ENCODE data around the gene REPIN1. TPM values are rescaled to one million over a fixed set of nuclear protein-coding genes. Genes with fewer than 3 reads are reported as not detected.

Gene REPIN1
- total RNA-seq, 1 experiment from 2014 or later, result 113 TPM

- DNase-seq (ENCODE audit: low spot score), result no peak
- Histone ChIP-seq H3K36me3 (ENCODE audit: insufficient read depth, low read length, poor library complexity, severe bottlenecking) (no peaks in the 10 kb centered on the region), H3K4me3 (ENCODE audit: low read depth, low read length, poor library complexity, severe bottlenecking) (no peak overlapping the region), H3K9me3 (ENCODE audit: low read depth, low read length, poor library complexity, severe bottlenecking) (no peaks in the 10 kb centered on the region), H3K4me1 (ENCODE audit: insufficient read depth, low read length, poor library complexity, severe bottlenecking) (peaks cover 9% of the 10 kb centered on the region), H3K27me3 (replicated peaks; ENCODE audit: insufficient read depth, low read depth, low read length, poor library complexity) (no peaks in the 10 kb centered on the region), H3K27ac (ENCODE audit: low read depth, low read length, poor library complexity, severe bottlenecking) (no peak overlapping the region)
- CTCF ChIA-PET, result no interaction called here
- POLR2A ChIA-PET (ENCODE audit: low non-redundant PET), result interaction anchor here (0.8 kb wide), 1 partner anchor 43 kb away, joined by 5 read pairs; no protein-coding TSS in a partner anchor
- no TSS peak for BruUV-seq (replicated peaks)
- intact Hi-C loops (cut with micrococcal nuclease; ENCODE audit: unreplicated experiment), result no loop called here
- TF ChIP-seq EZH2 (IDR thresholded peaks at IDR 0.05; ENCODE audit: borderline replicate concordance, low read depth, low read length, poor library complexity, severe bottlenecking), result no peak
- no peak for TF ChIP-seq CTCF (conservative IDR thresholded peaks at IDR 0.05; ENCODE audit: low read depth, low read length)
Measured at GRCh38 chr7:150410680-150411346, 42.2 kb downstream of the REPIN1 start.

GRCh38 chr7:150411606-150412005 is 43.0 kb downstream of the REPIN1 start:
- intact Hi-C loops (cut with micrococcal nuclease; ENCODE audit: unreplicated experiment), result no loop called here
- Histone ChIP-seq H3K27ac (ENCODE audit: low read depth, low read length, poor library complexity, severe bottlenecking) (no peak overlapping the region), H3K4me1 (ENCODE audit: insufficient read depth, low read length, poor library complexity, severe bottlenecking) (peaks cover 1% of the 10 kb centered on the region), H3K9me3 (ENCODE audit: low read depth, low read length, poor library complexity, severe bottlenecking) (no peaks in the 10 kb centered on the region), H3K4me3 (ENCODE audit: low read depth, low read length, poor library complexity, severe bottlenecking) (no peak overlapping the region), H3K36me3 (ENCODE audit: insufficient read depth, low read length, poor library complexity, severe bottlenecking) (no peaks in the 10 kb centered on the region), H3K27me3 (replicated peaks; ENCODE audit: insufficient read depth, low read depth, low read length, poor library complexity) (no peaks in the 10 kb centered on the region)
- TF ChIP-seq EZH2 (IDR thresholded peaks at IDR 0.05; ENCODE audit: borderline replicate concordance, low read depth, low read length, poor library complexity, severe bottlenecking), result no peak
- TF ChIP-seq CTCF (conservative IDR thresholded peaks at IDR 0.05; ENCODE audit: low read depth, low read length), result no peak
- no peak for DNase-seq (ENCODE audit: low spot score)
- ChIA-PET CTCF (no interaction called here), POLR2A (ENCODE audit: low non-redundant PET) (interaction anchor here (0.8 kb wide), 1 partner anchor 44 kb away, joined by 5 read pairs; no protein-coding TSS in a partner anchor)
- BruUV-seq (replicated peaks), result no TSS peak

DNA sequence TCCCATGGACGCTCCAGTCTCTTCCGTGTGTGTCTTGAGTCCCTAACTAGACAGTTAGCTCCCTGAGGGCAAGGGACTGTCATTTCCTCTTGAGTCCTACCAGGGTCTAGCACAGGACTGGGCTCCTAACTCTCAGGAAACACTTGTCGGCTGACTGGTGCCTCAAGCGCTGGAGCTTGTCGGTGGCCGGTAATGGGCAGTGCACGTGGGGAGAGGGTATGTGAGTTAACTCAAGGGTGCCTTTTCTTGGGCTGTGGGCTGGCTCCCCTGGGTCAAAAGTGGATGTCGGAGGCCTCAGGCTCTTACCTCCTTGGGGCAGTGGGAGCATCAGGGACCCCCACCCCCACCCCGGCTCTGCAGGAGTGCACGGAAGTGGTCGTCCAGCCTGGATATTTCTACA is 43.4 kb downstream of the REPIN1 start:
- intact Hi-C loops (cut with micrococcal nuclease; ENCODE audit: unreplicated experiment), result no loop called here
- H3K36me3 ChIP-seq (ENCODE audit: insufficient read depth, low read length, poor library complexity, severe bottlenecking), result no peaks in the 10 kb centered on the region
- no peaks in the 10 kb centered on the region for H3K9me3 ChIP-seq (ENCODE audit: low read depth, low read length, poor library complexity, severe bottlenecking)
- no peak for DNase-seq (ENCODE audit: low spot score)
- BruUV-seq (replicated peaks), result no TSS peak
- H3K27me3 ChIP-seq (replicated peaks; ENCODE audit: insufficient read depth, low read depth, low read length, poor library complexity), result no peaks in the 10 kb centered on the region
- TF ChIP-seq CTCF (conservative IDR thresholded peaks at IDR 0.05; ENCODE audit: low read depth, low read length) (no peak), EZH2 (IDR thresholded peaks at IDR 0.05; ENCODE audit: borderline replicate concordance, low read depth, low read length, poor library complexity, severe bottlenecking) (no peak)
- POLR2A ChIA-PET (ENCODE audit: low non-redundant PET), result no interaction called here
- no peak overlapping the region for H3K4me3 ChIP-seq (ENCODE audit: low read depth, low read length, poor library complexity, severe bottlenecking)
- H3K4me1 ChIP-seq (ENCODE audit: insufficient read depth, low read length, poor library complexity, severe bottlenecking), result no peaks in the 10 kb centered on the region
- CTCF ChIA-PET, result no interaction called here
- no peak overlapping the region for H3K27ac ChIP-seq (ENCODE audit: low read depth, low read length, poor library complexity, severe bottlenecking)

Measured in A673 (cell line).